Upper lobe of left lung (tissue), 4 donors: ENCODE results near the gene UGT1A4.

Source experiments
- POLR2AphosphoS5 ChIP-seq, 2 donors: sonication (generic); formaldehyde crosslinking; IDR thresholded peaks; one replicate each; pipeline ENCODE4 v1.5.1; 2017; ENCODE audit warnings: antibody characterized with exemption in 2 of 2
- TF ChIP-seq, protein P1 (sequence below), 6 experiments: fragments of 450-650 bp in 4 of 6; fragments of 200-600 bp in 2 of 6; sonication (generic) in 2 of 6; IDR thresholded peaks; one replicate each; pipeline ENCODE4 v1.5.1; 2016 to 2019; ENCODE audit warnings: antibody characterized with exemption in 6 of 6

DNA sequence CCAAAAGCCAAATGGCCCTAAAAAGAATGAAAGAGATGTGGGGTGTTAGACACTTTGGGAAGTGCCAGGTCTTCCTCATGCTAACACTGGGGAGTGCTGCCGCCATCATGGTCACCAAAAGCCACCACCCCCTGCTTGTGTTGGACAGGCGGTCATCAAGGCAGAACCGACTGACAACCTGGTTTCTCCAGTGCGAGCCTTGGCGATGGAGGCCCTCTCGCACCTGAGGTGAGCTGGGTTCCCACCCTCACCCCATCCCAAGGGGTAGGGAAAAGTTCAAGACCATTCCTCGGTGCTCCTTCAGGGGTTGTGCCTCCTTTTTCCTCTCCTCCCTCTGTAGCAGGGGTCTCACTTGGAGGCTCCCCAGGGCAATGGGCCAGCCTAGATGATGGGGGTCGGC is 93.2 kb downstream of the UGT1A4 start:
- TF ChIP-seq, protein P1, sequence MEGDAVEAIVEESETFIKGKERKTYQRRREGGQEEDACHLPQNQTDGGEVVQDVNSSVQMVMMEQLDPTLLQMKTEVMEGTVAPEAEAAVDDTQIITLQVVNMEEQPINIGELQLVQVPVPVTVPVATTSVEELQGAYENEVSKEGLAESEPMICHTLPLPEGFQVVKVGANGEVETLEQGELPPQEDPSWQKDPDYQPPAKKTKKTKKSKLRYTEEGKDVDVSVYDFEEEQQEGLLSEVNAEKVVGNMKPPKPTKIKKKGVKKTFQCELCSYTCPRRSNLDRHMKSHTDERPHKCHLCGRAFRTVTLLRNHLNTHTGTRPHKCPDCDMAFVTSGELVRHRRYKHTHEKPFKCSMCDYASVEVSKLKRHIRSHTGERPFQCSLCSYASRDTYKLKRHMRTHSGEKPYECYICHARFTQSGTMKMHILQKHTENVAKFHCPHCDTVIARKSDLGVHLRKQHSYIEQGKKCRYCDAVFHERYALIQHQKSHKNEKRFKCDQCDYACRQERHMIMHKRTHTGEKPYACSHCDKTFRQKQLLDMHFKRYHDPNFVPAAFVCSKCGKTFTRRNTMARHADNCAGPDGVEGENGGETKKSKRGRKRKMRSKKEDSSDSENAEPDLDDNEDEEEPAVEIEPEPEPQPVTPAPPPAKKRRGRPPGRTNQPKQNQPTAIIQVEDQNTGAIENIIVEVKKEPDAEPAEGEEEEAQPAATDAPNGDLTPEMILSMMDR (IDR thresholded peaks at IDR 0.05): no peak
- TF ChIP-seq POLR2AphosphoS5 (IDR thresholded peaks at IDR 0.05): no peak
